ENCODE data around the gene DIP2B.

- TF ChIP-seq CTCF (conservative IDR thresholded peaks at IDR 0.05 in 1 of 2, IDR thresholded peaks at IDR 0.05 in 1 of 2; ENCODE audit: low read depth in 1 of 2, low read length in 2 of 2) (no peak), EZH2 (IDR thresholded peaks at IDR 0.05; ENCODE audit: low read length, missing control alignments) (no peak)
Observed at GRCh38 chr12:50536831-50537537, 32.2 kb downstream of the DIP2B start.
